Measurements from ENCODE around the gene SLCO3A1.

The SLCO3A1 gene

GRCh38 chr15:92079047-92079446 lies 225.5 kb downstream of the SLCO3A1 start:
- H3K79me1 ChIP-seq (ENCODE audit: low read length): no peaks in the 10 kb centered on the region
- no peak overlapping the region for H4K12ac ChIP-seq (ENCODE audit: low read depth, low read length)
- H3K23ac ChIP-seq (ENCODE audit: low read length): no peak overlapping the region
- H4K8ac ChIP-seq (ENCODE audit: low read depth, low read length): no peak overlapping the region
- H3K9me3 ChIP-seq (ENCODE audit: insufficient read depth, low read depth, low read length): peaks cover 3% of the 10 kb centered on the region
- no peak overlapping the region for H2BK120ac ChIP-seq (ENCODE audit: insufficient read depth, low read length, poor library complexity)
- no peak overlapping the region for H3K27ac ChIP-seq (ENCODE audit: low read depth, low read length)
- H3K4me2 ChIP-seq (ENCODE audit: low read length): no peak overlapping the region
- H2AFZ ChIP-seq (ENCODE audit: insufficient read depth, low read length, poor library complexity): no peak overlapping the region
- H3K18ac ChIP-seq (ENCODE audit: low read length): no peak overlapping the region
- H4K91ac ChIP-seq (ENCODE audit: low read depth, low read length): no peak overlapping the region
- DNase-seq: no peak
- no peak overlapping the region for H3K9ac ChIP-seq (ENCODE audit: low read length)
- no peaks in the 10 kb centered on the region for H3K27me3 ChIP-seq (ENCODE audit: insufficient read depth, low read length)
- no peak overlapping the region for H2BK12ac ChIP-seq (ENCODE audit: low read length)
- no peak overlapping the region for H2AK5ac ChIP-seq (ENCODE audit: low read length)
- no peak overlapping the region for H3K4ac ChIP-seq (ENCODE audit: low read depth, low read length)
- no peaks in the 10 kb centered on the region for H3K36me3 ChIP-seq (ENCODE audit: control insufficient read depth in 1 of 2, insufficient read depth in 2 of 2, low read length in 2 of 2)
- no peak overlapping the region for H2BK5ac ChIP-seq (ENCODE audit: low read depth, low read length, poor library complexity)
- no peaks in the 10 kb centered on the region for H3K79me2 ChIP-seq (ENCODE audit: control insufficient read depth, insufficient read depth, low read length, poor library complexity)
- H3K4me1 ChIP-seq (ENCODE audit: control insufficient read depth in 1 of 2, insufficient read depth in 2 of 2, low read length in 2 of 2): no peaks in the 10 kb centered on the region
- no peak overlapping the region for H3K4me3 ChIP-seq (ENCODE audit: low read depth, low read length)
- no CpG with 5 or more reads among the region's 3 CpGs for WGBS (ENCODE audit: extremely low coverage, insufficient coverage, insufficient read length)
- no peak overlapping the region for H3K14ac ChIP-seq (ENCODE audit: low read length)

GRCh38 chr15:92079647-92080255 lies 226.2 kb downstream of the SLCO3A1 start:
- no CpG with 5 or more reads among the region's 10 CpGs for WGBS (ENCODE audit: extremely low coverage, insufficient coverage, insufficient read length)
- no peaks in the 10 kb centered on the region for H3K4me1 ChIP-seq (ENCODE audit: control insufficient read depth in 1 of 2, insufficient read depth in 2 of 2, low read length in 2 of 2)
- no peak overlapping the region for H3K4me2 ChIP-seq (ENCODE audit: low read length)
- no peak overlapping the region for H4K8ac ChIP-seq (ENCODE audit: low read depth, low read length)
- H3K27me3 ChIP-seq (ENCODE audit: insufficient read depth, low read length): no peaks in the 10 kb centered on the region
- no peak overlapping the region for H2BK5ac ChIP-seq (ENCODE audit: low read depth, low read length, poor library complexity)
- no peak overlapping the region for H3K23ac ChIP-seq (ENCODE audit: low read length)
- peaks cover 2% of the 10 kb centered on the region for H3K9me3 ChIP-seq (ENCODE audit: insufficient read depth, low read depth, low read length)
- H3K79me2 ChIP-seq (ENCODE audit: control insufficient read depth, insufficient read depth, low read length, poor library complexity): no peaks in the 10 kb centered on the region
- no peak overlapping the region for H3K4ac ChIP-seq (ENCODE audit: low read depth, low read length)
- H3K9ac ChIP-seq (ENCODE audit: low read length): no peak overlapping the region
- H3K14ac ChIP-seq (ENCODE audit: low read length): no peak overlapping the region
- H2BK120ac ChIP-seq (ENCODE audit: insufficient read depth, low read length, poor library complexity): no peak overlapping the region
- no peak overlapping the region for H3K18ac ChIP-seq (ENCODE audit: low read length)
- no peaks in the 10 kb centered on the region for H3K36me3 ChIP-seq (ENCODE audit: control insufficient read depth in 1 of 2, insufficient read depth in 2 of 2, low read length in 2 of 2)
- no peaks in the 10 kb centered on the region for H3K79me1 ChIP-seq (ENCODE audit: low read length)
- H4K12ac ChIP-seq (ENCODE audit: low read depth, low read length): no peak overlapping the region
- H2BK12ac ChIP-seq (ENCODE audit: low read length): no peak overlapping the region
- H3K27ac ChIP-seq (ENCODE audit: low read depth, low read length): no peak overlapping the region
- DNase-seq: no peak
- H2AK5ac ChIP-seq (ENCODE audit: low read length): no peak overlapping the region
- no peak overlapping the region for H3K4me3 ChIP-seq (ENCODE audit: low read depth, low read length)
- no peak overlapping the region for H4K91ac ChIP-seq (ENCODE audit: low read depth, low read length)
- no peak overlapping the region for H2AFZ ChIP-seq (ENCODE audit: insufficient read depth, low read length, poor library complexity)

GRCh38 chr15:92082006-92082843 lies 228.7 kb downstream of the SLCO3A1 start:
- Histone ChIP-seq H3K79me2 (ENCODE audit: control insufficient read depth, insufficient read depth, low read length, poor library complexity) (no peaks in the 10 kb centered on the region), H3K9ac (ENCODE audit: low read length) (no peak overlapping the region), H2BK5ac (ENCODE audit: low read depth, low read length, poor library complexity) (no peak overlapping the region), H2BK120ac (ENCODE audit: insufficient read depth, low read length, poor library complexity) (no peak overlapping the region), H3K4ac (ENCODE audit: low read depth, low read length) (no peak overlapping the region), H2BK12ac (ENCODE audit: low read length) (no peak overlapping the region), H3K18ac (ENCODE audit: low read length) (no peak overlapping the region), H3K4me1 (ENCODE audit: control insufficient read depth in 1 of 2, insufficient read depth in 2 of 2, low read length in 2 of 2) (no peaks in the 10 kb centered on the region), H3K79me1 (ENCODE audit: low read length) (no peaks in the 10 kb centered on the region), H3K27me3 (ENCODE audit: insufficient read depth, low read length) (no peaks in the 10 kb centered on the region), H3K36me3 (ENCODE audit: control insufficient read depth in 1 of 2, insufficient read depth in 2 of 2, low read length in 2 of 2) (no peaks in the 10 kb centered on the region), H3K23ac (ENCODE audit: low read length) (no peak overlapping the region), H4K8ac (ENCODE audit: low read depth, low read length) (no peak overlapping the region), H3K4me3 (ENCODE audit: low read depth, low read length) (no peak overlapping the region), H3K27ac (ENCODE audit: low read depth, low read length) (no peak overlapping the region), H4K12ac (ENCODE audit: low read depth, low read length) (no peak overlapping the region), H3K14ac (ENCODE audit: low read length) (no peak overlapping the region), H3K9me3 (ENCODE audit: insufficient read depth, low read depth, low read length) (no peaks in the 10 kb centered on the region), H2AFZ (ENCODE audit: insufficient read depth, low read length, poor library complexity) (no peak overlapping the region), H4K91ac (ENCODE audit: low read depth, low read length) (no peak overlapping the region), H2AK5ac (ENCODE audit: low read length) (no peak overlapping the region), H3K4me2 (ENCODE audit: low read length) (no peak overlapping the region)
- peak; percentile 31 to 67 for DNase-seq
- WGBS (ENCODE audit: extremely low coverage, insufficient coverage, insufficient read length): no CpG with 5 or more reads among the region's 10 CpGs

- H3K9ac ChIP-seq (ENCODE audit: low read length): no peak overlapping the region
- H3K4ac ChIP-seq (ENCODE audit: low read depth, low read length): no peak overlapping the region
- WGBS (ENCODE audit: extremely low coverage, insufficient coverage, insufficient read length): no CpG with 5 or more reads among the region's 4 CpGs
- no peak for DNase-seq
- no peak overlapping the region for H3K4me2 ChIP-seq (ENCODE audit: low read length)
- H3K4me1 ChIP-seq (ENCODE audit: control insufficient read depth in 1 of 2, insufficient read depth in 2 of 2, low read length in 2 of 2): no peaks in the 10 kb centered on the region
- no peaks in the 10 kb centered on the region for H3K27me3 ChIP-seq (ENCODE audit: insufficient read depth, low read length)
- no peak overlapping the region for H2BK5ac ChIP-seq (ENCODE audit: low read depth, low read length, poor library complexity)
- no peak overlapping the region for H3K23ac ChIP-seq (ENCODE audit: low read length)
- no peak overlapping the region for H3K27ac ChIP-seq (ENCODE audit: low read depth, low read length)
- no peak overlapping the region for H3K18ac ChIP-seq (ENCODE audit: low read length)
- no peak overlapping the region for H4K91ac ChIP-seq (ENCODE audit: low read depth, low read length)
- no peaks in the 10 kb centered on the region for H3K79me2 ChIP-seq (ENCODE audit: control insufficient read depth, insufficient read depth, low read length, poor library complexity)
- no peak overlapping the region for H3K14ac ChIP-seq (ENCODE audit: low read length)
- no peak overlapping the region for H3K4me3 ChIP-seq (ENCODE audit: low read depth, low read length)
- no peaks in the 10 kb centered on the region for H3K36me3 ChIP-seq (ENCODE audit: control insufficient read depth in 1 of 2, insufficient read depth in 2 of 2, low read length in 2 of 2)
- no peak overlapping the region for H2AK5ac ChIP-seq (ENCODE audit: low read length)
- no peaks in the 10 kb centered on the region for H3K9me3 ChIP-seq (ENCODE audit: insufficient read depth, low read depth, low read length)
- no peak overlapping the region for H2AFZ ChIP-seq (ENCODE audit: insufficient read depth, low read length, poor library complexity)
- no peak overlapping the region for H4K8ac ChIP-seq (ENCODE audit: low read depth, low read length)
- H2BK120ac ChIP-seq (ENCODE audit: insufficient read depth, low read length, poor library complexity): no peak overlapping the region
- no peaks in the 10 kb centered on the region for H3K79me1 ChIP-seq (ENCODE audit: low read length)
- no peak overlapping the region for H4K12ac ChIP-seq (ENCODE audit: low read depth, low read length)
- no peak overlapping the region for H2BK12ac ChIP-seq (ENCODE audit: low read length)
These were observed 229.7 kb downstream of the SLCO3A1 start for GRCh38 chr15:92083190-92083589.
